HCT116 (cell line): ENCODE data around the gene ZNF74. TPM values are rescaled to one million over a fixed set of nuclear protein-coding genes. Genes with fewer than 3 reads are reported as not detected.

Experiments used
- ATAC-seq: fragments of 200-7000 bp; cut with Tn5 transposase; 2 replicates; pipeline ENCODE4 v1.9.1; 2020; ENCODE audit warnings: mild to moderate bottlenecking, moderate library complexity
- BruUV-seq: library from RNA; stranded (reverse); fragments of 400-500 nt; replicated peaks from 2 replicates; lab custom pipeline; 2021; lab: Mats Ljungman, UMichigan
- CTCF ChIA-PET: fragments of 300-600 bp; sonication (Branson Sonifier 250); formaldehyde crosslinking; loops from one replicate; lab custom pipeline; 2021; ENCODE audit warnings: antibody characterized with exemption; lab: Charles Lee
- POLR2A ChIA-PET: fragments of 300-600, 350-600 bp; sonication (Branson Sonifier 250); formaldehyde crosslinking; loops from one replicate; lab custom pipeline; 2021; ENCODE audit warnings: antibody characterized with exemption; lab: Charles Lee
- RAD21 ChIA-PET, 2 experiments: fragments of 300-600 bp; sonication (Branson Sonifier 250); formaldehyde crosslinking; loops; one replicate each; lab custom pipeline; 2023; ENCODE audit warnings: low total read pairs in 2 of 2; ENCODE audit not compliant: uncharacterized antibody in 2 of 2, unreplicated experiment in 2 of 2, low non-redundant PET in 1 of 2; lab: Charles Lee
- DNase-seq: peaks from one replicate; pipeline ENCODE4 v3.0.0-alpha.2; 2010; ENCODE audit warnings: low read depth, low spot score
- H2AFZ ChIP-seq: fragments of 200-600 bp; shearing (Covaris generic), sonication (generic); 2 replicates; pipeline ENCODE4 v1.6.1; 2017; ENCODE audit warnings: low read depth, mixed run types, mixed read lengths, antibody characterized with exemption, low read length; ENCODE audit not compliant: poor library complexity, severe bottlenecking
- H3K27ac ChIP-seq: 2 replicates; pipeline ENCODE4 v1.5.1; 2012; ENCODE audit warnings: low read depth, low read length
- H3K27me3 ChIP-seq: fragments of 200-600 bp; sonication (generic); 2 replicates; pipeline ENCODE4 v1.6.1; 2016; ENCODE audit warnings: mixed run types, low read length, mixed read lengths; ENCODE audit not compliant: insufficient read depth
- H3K36me3 ChIP-seq, 2 experiments: fragments of 200-500 bp in 1 of 2; fragments of 200-600 bp in 1 of 2; sonication (Bioruptor generic) in 1 of 2; sonication (generic) in 1 of 2; 2 replicates each; pipeline versions ENCODE4 v1.5.1 to v1.6.1; 2014 to 2016; ENCODE audit warnings: low read length in 2 of 2, inconsistent platforms in 1 of 2, mixed read lengths in 1 of 2, mixed run types in 1 of 2; ENCODE audit not compliant: insufficient read depth in 2 of 2, control insufficient read depth in 1 of 2
- H3K4me1 ChIP-seq, 2 experiments: fragments of 200-600 bp in 1 of 2; sonication (generic) in 1 of 2; 2 replicates each; pipeline versions ENCODE4 v1.5.1 to v1.6.1; 2012 to 2017; ENCODE audit warnings: low read length in 2 of 2, inconsistent platforms in 1 of 2, mild to moderate bottlenecking in 1 of 2, mixed read lengths in 1 of 2, mixed run types in 1 of 2, moderate library complexity in 1 of 2; ENCODE audit not compliant: insufficient read depth in 2 of 2, control insufficient read depth in 1 of 2
- H3K4me2 ChIP-seq: fragments of 200-600 bp; sonication (generic); 2 replicates; pipeline ENCODE4 v1.6.1; 2017; ENCODE audit warnings: mixed run types, low read length, mixed read lengths
- H3K4me3 ChIP-seq, 2 experiments: fragments of 200-600 bp in 1 of 2; sonication (generic) in 1 of 2; replicated peaks in 1 of 2; 2 replicates each; pipeline ENCODE4 v1.5.1; 2011 to 2016; ENCODE audit warnings: low read length in 2 of 2, control low read depth in 1 of 2, low read depth in 1 of 2, mild to moderate bottlenecking in 1 of 2, mixed read lengths in 1 of 2, mixed run types in 1 of 2
- H3K79me2 ChIP-seq: fragments of 200-600 bp; sonication (generic); 2 replicates; pipeline ENCODE4 v1.6.1; 2017; ENCODE audit warnings: mild to moderate bottlenecking, mixed run types, low read length, moderate library complexity, mixed read lengths; ENCODE audit not compliant: insufficient read depth
- H3K9ac ChIP-seq: fragments of 200-600 bp; sonication (generic); 2 replicates; pipeline ENCODE4 v1.6.1; 2016; ENCODE audit warnings: low read length, mixed read lengths
- H3K9me2 ChIP-seq: fragments of 200-600 bp; sonication (generic), shearing (Covaris generic); 2 replicates; pipeline ENCODE4 v1.6.1; 2017; ENCODE audit warnings: mixed run types, mild to moderate bottlenecking, moderate library complexity; ENCODE audit not compliant: insufficient read depth
- H3K9me3 ChIP-seq, 2 experiments: fragments of 200-500 bp in 1 of 2; fragments of 200-600 bp in 1 of 2; sonication (Bioruptor generic) in 1 of 2; sonication (generic) in 1 of 2; 2 replicates each; pipeline ENCODE4 v1.6.1; 2014 to 2017; ENCODE audit warnings: low read length in 2 of 2, mixed read lengths in 2 of 2, inconsistent platforms in 1 of 2, low read depth in 1 of 2, mild to moderate bottlenecking in 1 of 2, mixed run types in 1 of 2, moderate library complexity in 1 of 2; ENCODE audit not compliant: control insufficient read depth in 1 of 2, insufficient read depth in 1 of 2
- H4K20me1 ChIP-seq: fragments of 200-600 bp; sonication (generic), shearing (Covaris generic); 2 replicates; pipeline ENCODE4 v1.6.1; 2017; ENCODE audit warnings: mixed run types, mild to moderate bottlenecking, moderate library complexity; ENCODE audit not compliant: insufficient read depth
- CBX3 ChIP-seq: IDR thresholded peaks from 2 replicates; pipeline ENCODE4 v1.6.1; 2012; ENCODE audit warnings: low read depth
- CEBPB ChIP-seq: IDR thresholded peaks from 2 replicates; pipeline ENCODE4 v1.6.1; 2012; ENCODE audit warnings: low read depth
- EGR1 ChIP-seq: IDR thresholded peaks from 2 replicates; pipeline ENCODE4 v1.6.1; 2012; ENCODE audit warnings: low read depth
- EZH2 ChIP-seq: fragments of 200-600 bp; sonication (generic); IDR thresholded peaks from 2 replicates; pipeline ENCODE4 v1.6.1; 2017; ENCODE audit warnings: antibody characterized with exemption, mixed run types
- JUND ChIP-seq: IDR thresholded peaks from 2 replicates; pipeline ENCODE4 v1.6.1; 2012
- POLR2A ChIP-seq: IDR thresholded peaks from 2 replicates; pipeline ENCODE4 v1.7.0; 2011; ENCODE audit warnings: borderline replicate concordance; ENCODE audit not compliant: insufficient read depth, insufficient read length; ENCODE audit errors: extremely low read depth
- RAD21 ChIP-seq: IDR thresholded peaks from 2 replicates; pipeline ENCODE4 v1.6.1; 2012; ENCODE audit warnings: low read depth, mild to moderate bottlenecking
- SIN3A ChIP-seq: IDR thresholded peaks from 2 replicates; pipeline ENCODE4 v1.6.1; 2012; ENCODE audit warnings: low read depth
- TCF7L2 ChIP-seq: IDR thresholded peaks from 2 replicates; pipeline ENCODE4 v1.7.0; 2011; ENCODE audit warnings: borderline replicate concordance, inconsistent platforms; ENCODE audit not compliant: insufficient read depth, insufficient read length; ENCODE audit errors: extremely low read depth
- YY1 ChIP-seq: IDR thresholded peaks from 2 replicates; pipeline ENCODE4 v1.6.1; 2011; ENCODE audit warnings: low read length, low read depth, moderate library complexity, mild to moderate bottlenecking; ENCODE audit not compliant: insufficient replicate concordance; ENCODE audit errors: extremely low read depth
- ZFX ChIP-seq: fragments of 450-650 bp; IDR thresholded peaks from 2 replicates; pipeline ENCODE4 v1.6.1; 2017
- ZNF274 ChIP-seq: fragments of 200-500 bp; sonication (Bioruptor generic); IDR thresholded peaks from 2 replicates; pipeline ENCODE4 v1.6.1; 2014; ENCODE audit warnings: mild to moderate bottlenecking, low read depth, low read length, inconsistent platforms
- intact Hi-C: fragments of 100-400 bp; cut with micrococcal nuclease; formaldehyde crosslinking; loops from 2 replicates; pipeline ENCODE4 v1.10.0; 2022
- total RNA-seq: library from RNA; stranded (reverse); gene quantifications from one replicate; pipeline ENCODE4 v1.2.1, GENCODE V29; 2021; ENCODE audit not compliant: unreplicated experiment
- TF ChIP-seq, protein P1 (sequence below): IDR thresholded peaks from 2 replicates; pipeline ENCODE4 v1.6.1; 2012
- TF ChIP-seq, protein P2 (sequence below): IDR thresholded peaks from 2 replicates; pipeline ENCODE4 v1.6.1; 2012
- TF ChIP-seq, protein P3 (sequence below), 3 experiments: fragments of 200-600 bp in 1 of 3; sonication (generic) in 1 of 3; IDR thresholded peaks in 2 of 3; conservative IDR thresholded peaks in 1 of 3; 2 replicates each; pipeline ENCODE4 v1.5.1; 2012 to 2017; ENCODE audit warnings: low read depth in 2 of 3, low read length in 2 of 3, antibody characterized with exemption in 1 of 3, borderline replicate concordance in 1 of 3, control low read depth in 1 of 3, mild to moderate bottlenecking in 1 of 3, mixed read lengths in 1 of 3, mixed run types in 1 of 3, moderate library complexity in 1 of 3; ENCODE audit not compliant: insufficient read depth in 1 of 3
- TF ChIP-seq, protein P4 (sequence below): IDR thresholded peaks from 2 replicates; pipeline ENCODE4 v1.6.1; 2011; ENCODE audit warnings: mild to moderate bottlenecking, low read length, moderate library complexity; ENCODE audit not compliant: insufficient replicate concordance; ENCODE audit errors: extremely low read depth
- TF ChIP-seq, protein P5 (sequence below): IDR thresholded peaks from 2 replicates; pipeline ENCODE4 v1.6.1; 2012; ENCODE audit warnings: low read depth

The ZNF74 gene
- total RNA-seq, 1 experiment from 2014 or later, result 15.4 TPM

DNA sequence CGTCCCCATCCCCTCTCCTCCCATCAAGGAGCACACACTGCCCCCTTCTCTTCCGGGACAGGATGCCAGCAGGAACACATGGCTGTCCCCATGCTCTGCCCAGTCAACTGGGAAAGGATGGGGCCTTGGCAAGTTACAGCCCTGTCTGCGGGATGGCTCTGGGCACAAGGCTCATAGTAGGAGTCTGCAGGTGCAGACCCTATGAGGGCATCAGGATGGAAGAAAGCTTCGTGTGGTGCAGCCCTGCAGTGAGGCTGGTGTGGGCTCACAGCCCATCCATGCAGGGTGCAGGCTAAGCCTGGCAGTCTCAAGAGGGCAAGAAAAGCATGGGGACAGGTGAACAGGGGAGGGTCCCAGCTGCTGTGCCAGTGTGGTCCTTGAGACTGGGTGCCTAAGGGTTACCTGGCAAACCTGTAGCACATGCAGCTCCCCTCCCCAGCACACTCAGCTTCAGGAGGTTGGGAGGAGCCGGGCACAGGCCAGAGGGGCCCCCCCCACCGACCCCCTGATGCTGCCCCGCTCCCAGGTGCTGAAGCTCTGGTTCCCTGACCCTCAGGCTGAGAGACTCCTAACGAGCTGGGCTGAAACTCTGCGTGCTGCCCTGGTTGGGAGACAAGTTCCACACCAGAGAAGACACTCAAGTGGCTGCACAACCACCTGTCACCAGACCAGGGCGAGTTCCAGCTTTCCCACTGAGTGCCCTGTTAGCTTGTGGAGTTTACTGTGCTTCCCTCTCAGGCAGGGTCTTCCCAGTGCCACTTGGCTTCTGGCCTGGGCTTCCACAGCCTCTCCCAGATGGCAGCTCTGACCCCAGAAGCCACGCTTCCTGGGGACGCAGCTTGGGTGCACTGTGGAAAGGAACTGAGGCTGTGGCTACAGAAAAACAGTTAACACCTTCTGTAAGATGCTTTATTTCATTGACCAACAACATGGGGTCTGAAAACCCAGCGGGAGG lies 47.0 kb downstream of the ZNF74 start:
- no peak for DNase-seq
- Histone ChIP-seq H3K9me3 (no peaks in the 10 kb centered on the region), H3K27ac (no peak overlapping the region), H3K9ac (no peak overlapping the region), H3K4me3 (no peak overlapping the region), H3K9me2 (no peaks in the 10 kb centered on the region), H4K20me1 (no peaks in the 10 kb centered on the region), H3K36me3 (no peaks in the 10 kb centered on the region), H3K4me2 (no peak overlapping the region), H3K27me3 (no peaks in the 10 kb centered on the region), H3K4me1 (no peaks in the 10 kb centered on the region), H2AFZ (no peak overlapping the region), H3K79me2 (no peaks in the 10 kb centered on the region)
- TF ChIP-seq RAD21, result no peak
- no peak for TF ChIP-seq EGR1
- TF ChIP-seq, protein P1, sequence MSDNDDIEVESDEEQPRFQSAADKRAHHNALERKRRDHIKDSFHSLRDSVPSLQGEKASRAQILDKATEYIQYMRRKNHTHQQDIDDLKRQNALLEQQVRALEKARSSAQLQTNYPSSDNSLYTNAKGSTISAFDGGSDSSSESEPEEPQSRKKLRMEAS, result no peak
- no peak for TF ChIP-seq CEBPB
- TF ChIP-seq, protein P2, sequence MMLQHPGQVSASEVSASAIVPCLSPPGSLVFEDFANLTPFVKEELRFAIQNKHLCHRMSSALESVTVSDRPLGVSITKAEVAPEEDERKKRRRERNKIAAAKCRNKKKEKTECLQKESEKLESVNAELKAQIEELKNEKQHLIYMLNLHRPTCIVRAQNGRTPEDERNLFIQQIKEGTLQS, result no peak
- TF ChIP-seq ZNF274, result no peak
- no peak for TF ChIP-seq POLR2A
- TF ChIP-seq EZH2, result no peak
- TF ChIP-seq CBX3, result no peak
- TF ChIP-seq JUND, result no peak
- TF ChIP-seq ZFX, result no peak
- TF ChIP-seq YY1, result no peak
- no peak for TF ChIP-seq SIN3A
- TF ChIP-seq, protein P3, sequence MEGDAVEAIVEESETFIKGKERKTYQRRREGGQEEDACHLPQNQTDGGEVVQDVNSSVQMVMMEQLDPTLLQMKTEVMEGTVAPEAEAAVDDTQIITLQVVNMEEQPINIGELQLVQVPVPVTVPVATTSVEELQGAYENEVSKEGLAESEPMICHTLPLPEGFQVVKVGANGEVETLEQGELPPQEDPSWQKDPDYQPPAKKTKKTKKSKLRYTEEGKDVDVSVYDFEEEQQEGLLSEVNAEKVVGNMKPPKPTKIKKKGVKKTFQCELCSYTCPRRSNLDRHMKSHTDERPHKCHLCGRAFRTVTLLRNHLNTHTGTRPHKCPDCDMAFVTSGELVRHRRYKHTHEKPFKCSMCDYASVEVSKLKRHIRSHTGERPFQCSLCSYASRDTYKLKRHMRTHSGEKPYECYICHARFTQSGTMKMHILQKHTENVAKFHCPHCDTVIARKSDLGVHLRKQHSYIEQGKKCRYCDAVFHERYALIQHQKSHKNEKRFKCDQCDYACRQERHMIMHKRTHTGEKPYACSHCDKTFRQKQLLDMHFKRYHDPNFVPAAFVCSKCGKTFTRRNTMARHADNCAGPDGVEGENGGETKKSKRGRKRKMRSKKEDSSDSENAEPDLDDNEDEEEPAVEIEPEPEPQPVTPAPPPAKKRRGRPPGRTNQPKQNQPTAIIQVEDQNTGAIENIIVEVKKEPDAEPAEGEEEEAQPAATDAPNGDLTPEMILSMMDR (IDR thresholded peaks at IDR 0.05 in 2 of 3, conservative IDR thresholded peaks at IDR 0.05 in 1 of 3; ENCODE audit: borderline replicate concordance in 1 of 3, insufficient read depth in 1 of 3, low read depth in 2 of 3, low read length in 2 of 3), result no peak
- TF ChIP-seq, protein P4, sequence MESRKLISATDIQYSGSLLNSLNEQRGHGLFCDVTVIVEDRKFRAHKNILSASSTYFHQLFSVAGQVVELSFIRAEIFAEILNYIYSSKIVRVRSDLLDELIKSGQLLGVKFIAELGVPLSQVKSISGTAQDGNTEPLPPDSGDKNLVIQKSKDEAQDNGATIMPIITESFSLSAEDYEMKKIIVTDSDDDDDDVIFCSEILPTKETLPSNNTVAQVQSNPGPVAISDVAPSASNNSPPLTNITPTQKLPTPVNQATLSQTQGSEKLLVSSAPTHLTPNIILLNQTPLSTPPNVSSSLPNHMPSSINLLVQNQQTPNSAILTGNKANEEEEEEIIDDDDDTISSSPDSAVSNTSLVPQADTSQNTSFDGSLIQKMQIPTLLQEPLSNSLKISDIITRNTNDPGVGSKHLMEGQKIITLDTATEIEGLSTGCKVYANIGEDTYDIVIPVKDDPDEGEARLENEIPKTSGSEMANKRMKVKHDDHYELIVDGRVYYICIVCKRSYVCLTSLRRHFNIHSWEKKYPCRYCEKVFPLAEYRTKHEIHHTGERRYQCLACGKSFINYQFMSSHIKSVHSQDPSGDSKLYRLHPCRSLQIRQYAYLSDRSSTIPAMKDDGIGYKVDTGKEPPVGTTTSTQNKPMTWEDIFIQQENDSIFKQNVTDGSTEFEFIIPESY, result no peak
- TF ChIP-seq, protein P5, sequence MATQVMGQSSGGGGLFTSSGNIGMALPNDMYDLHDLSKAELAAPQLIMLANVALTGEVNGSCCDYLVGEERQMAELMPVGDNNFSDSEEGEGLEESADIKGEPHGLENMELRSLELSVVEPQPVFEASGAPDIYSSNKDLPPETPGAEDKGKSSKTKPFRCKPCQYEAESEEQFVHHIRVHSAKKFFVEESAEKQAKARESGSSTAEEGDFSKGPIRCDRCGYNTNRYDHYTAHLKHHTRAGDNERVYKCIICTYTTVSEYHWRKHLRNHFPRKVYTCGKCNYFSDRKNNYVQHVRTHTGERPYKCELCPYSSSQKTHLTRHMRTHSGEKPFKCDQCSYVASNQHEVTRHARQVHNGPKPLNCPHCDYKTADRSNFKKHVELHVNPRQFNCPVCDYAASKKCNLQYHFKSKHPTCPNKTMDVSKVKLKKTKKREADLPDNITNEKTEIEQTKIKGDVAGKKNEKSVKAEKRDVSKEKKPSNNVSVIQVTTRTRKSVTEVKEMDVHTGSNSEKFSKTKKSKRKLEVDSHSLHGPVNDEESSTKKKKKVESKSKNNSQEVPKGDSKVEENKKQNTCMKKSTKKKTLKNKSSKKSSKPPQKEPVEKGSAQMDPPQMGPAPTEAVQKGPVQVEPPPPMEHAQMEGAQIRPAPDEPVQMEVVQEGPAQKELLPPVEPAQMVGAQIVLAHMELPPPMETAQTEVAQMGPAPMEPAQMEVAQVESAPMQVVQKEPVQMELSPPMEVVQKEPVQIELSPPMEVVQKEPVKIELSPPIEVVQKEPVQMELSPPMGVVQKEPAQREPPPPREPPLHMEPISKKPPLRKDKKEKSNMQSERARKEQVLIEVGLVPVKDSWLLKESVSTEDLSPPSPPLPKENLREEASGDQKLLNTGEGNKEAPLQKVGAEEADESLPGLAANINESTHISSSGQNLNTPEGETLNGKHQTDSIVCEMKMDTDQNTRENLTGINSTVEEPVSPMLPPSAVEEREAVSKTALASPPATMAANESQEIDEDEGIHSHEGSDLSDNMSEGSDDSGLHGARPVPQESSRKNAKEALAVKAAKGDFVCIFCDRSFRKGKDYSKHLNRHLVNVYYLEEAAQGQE, result no peak
- no peak for TF ChIP-seq TCF7L2
- intact Hi-C loops, result no loop called here
- CTCF ChIA-PET, result no interaction called here
- no peak for ATAC-seq
- POLR2A ChIA-PET, result no interaction called here
- no TSS peak for BruUV-seq
- RAD21 ChIA-PET, result no interaction called here
